ENCODE data around the gene NUDT15.
"Not testable (repeated sequence)": the region's sequence is repeated elsewhere in the genome, so short reads cannot be mapped to it uniquely, and the experiment has no call there.

NUDT15 gene

DNA sequence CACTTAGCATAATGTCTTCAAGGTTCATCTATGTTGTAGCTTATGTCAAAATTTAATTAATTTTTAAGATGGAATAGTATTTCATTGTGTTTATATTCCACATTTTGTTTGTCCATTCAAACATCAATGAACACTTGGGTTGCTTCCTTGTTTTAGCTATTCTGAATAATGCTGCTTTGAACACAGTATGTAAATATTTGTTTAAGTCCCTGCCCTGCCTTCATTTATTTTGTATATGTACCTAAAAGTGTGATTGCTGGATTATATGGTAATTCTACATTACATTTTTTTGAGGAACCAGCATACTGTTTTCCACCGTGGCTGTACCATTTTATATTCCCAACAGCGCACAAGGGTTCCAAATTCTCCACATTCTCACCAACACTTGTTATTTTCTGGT is 18.9 kb upstream of the NUDT15 start:
- Mint-ChIP-seq H3K27me3 (no peaks in the 10 kb centered on the region), H3K36me3 (peaks cover 13% of the 10 kb centered on the region), H3K4me3 (no peak overlapping the region), H3K4me1 (peaks cover 5% of the 10 kb centered on the region), H3K27ac (no peak overlapping the region), H3K9me3 (no peaks in the 10 kb centered on the region)

DNA sequence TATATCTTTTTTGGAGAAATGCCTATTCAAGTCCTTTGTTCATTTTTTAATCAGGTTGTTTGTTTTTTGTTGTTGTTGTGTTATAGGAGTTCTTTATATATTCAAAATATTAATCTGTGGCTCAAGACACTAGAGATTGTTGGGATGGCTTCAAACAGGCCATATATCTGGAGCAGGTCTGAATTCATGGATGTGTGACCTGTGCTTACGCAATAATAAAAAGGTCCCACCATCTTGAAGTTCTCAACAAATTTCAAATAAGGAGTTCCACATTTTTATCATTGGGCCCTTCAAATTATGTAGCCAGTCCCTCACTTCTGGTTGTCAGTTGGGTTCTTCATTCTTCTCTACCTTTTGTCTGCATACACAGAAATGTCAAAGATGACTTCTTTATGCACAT is 17.7 kb upstream of the NUDT15 start:
- Mint-ChIP-seq H3K27ac (no peak overlapping the region), H3K9me3 (no peaks in the 10 kb centered on the region), H3K27me3 (no peaks in the 10 kb centered on the region), H3K36me3 (peaks cover 12% of the 10 kb centered on the region), H3K4me1 (peaks cover 5% of the 10 kb centered on the region), H3K4me3 (no peak overlapping the region)

DNA sequence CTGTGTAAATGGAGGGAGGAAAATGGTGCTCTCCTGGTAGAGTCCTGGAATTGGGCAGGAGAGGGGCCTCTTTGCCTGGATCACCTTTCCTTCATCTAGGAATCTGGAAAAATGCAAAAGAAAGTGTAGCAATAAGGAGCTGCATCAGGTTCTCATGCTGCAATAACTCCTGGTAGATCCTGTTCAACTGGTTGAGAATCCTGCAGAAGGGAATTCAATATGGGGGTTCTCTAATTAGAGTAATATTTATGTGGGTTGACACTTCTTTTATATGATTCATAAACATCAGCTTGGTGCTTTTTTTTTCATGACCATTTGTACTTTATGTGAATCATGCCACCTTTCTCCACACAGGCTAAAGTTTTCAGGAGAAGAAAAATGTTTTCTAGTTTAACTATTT is 9.5 kb upstream of the NUDT15 start:
- no peaks in the 10 kb centered on the region for H3K9me3 Mint-ChIP-seq
- no peak overlapping the region for H3K4me3 Mint-ChIP-seq
- no peaks in the 10 kb centered on the region for H3K27me3 Mint-ChIP-seq
- no peak overlapping the region for H3K27ac Mint-ChIP-seq
- peaks cover 16% of the 10 kb centered on the region for H3K36me3 Mint-ChIP-seq
- no peaks in the 10 kb centered on the region for H3K4me1 Mint-ChIP-seq

- peaks cover 9% of the 10 kb centered on the region for H3K4me1 Mint-ChIP-seq
- peaks cover 15% of the 10 kb centered on the region for H3K36me3 Mint-ChIP-seq
- H3K27me3 Mint-ChIP-seq = no peaks in the 10 kb centered on the region
- no peak overlapping the region for H3K4me3 Mint-ChIP-seq
- no peak overlapping the region for H3K27ac Mint-ChIP-seq
- no peaks in the 10 kb centered on the region for H3K9me3 Mint-ChIP-seq
Observed at GRCh38 chr13:48029859-48030258, 7.7 kb upstream of the NUDT15 start.

DNA sequence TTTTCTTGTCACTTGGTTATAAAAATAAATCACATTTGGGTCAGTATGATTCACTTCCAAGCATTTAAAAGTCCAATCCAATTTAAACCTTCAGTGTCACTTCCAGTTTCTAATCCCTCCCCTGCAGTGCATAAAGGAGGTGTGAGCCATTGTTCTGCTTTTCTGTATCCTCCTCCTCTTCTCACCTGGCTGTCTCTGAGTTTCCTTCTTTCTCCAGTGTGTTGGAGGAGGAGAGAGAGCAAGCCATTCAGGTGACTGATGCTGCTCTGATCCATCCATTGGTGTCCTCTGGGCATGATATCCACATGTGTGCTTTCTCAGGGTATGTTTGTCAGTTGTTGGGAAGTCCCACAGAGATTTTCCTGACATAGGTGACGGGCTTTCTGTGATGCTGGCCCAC is 1.2 kb downstream of the NUDT15 start:
- H3K4me3 Mint-ChIP-seq = peak overlapping the region; percentile 98
- no peaks in the 10 kb centered on the region for H3K27me3 Mint-ChIP-seq
- H3K9me3 Mint-ChIP-seq = no peaks in the 10 kb centered on the region
- H3K27ac Mint-ChIP-seq = peak overlapping the region; percentile 68
- peaks cover 7% of the 10 kb centered on the region for H3K36me3 Mint-ChIP-seq
- peaks cover 45% of the 10 kb centered on the region for H3K4me1 Mint-ChIP-seq

DNA sequence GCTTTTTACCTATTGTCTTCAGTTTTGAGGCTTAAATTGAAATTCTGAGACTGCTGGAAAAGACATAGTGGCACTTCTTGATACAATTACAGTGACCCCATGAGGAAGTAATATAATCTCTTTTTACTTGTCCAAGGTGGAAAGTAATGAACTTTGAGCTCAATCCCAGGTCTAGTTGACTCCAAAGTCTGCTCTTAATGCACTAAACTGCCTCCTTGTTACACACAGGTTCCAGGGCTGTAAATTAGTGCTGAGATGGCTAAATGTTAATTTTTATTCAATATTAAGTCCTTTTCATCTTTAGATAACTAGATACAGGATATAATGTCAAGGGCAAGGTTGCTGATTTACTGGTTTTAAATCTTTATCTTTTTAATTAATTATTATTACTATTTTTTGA is 2.5 kb downstream of the NUDT15 start:
- peaks cover 44% of the 10 kb centered on the region for H3K4me1 Mint-ChIP-seq
- peaks cover 7% of the 10 kb centered on the region for H3K36me3 Mint-ChIP-seq
- H3K27me3 Mint-ChIP-seq = no peaks in the 10 kb centered on the region
- no peak overlapping the region for H3K4me3 Mint-ChIP-seq
- H3K27ac Mint-ChIP-seq = no peak overlapping the region
- no peaks in the 10 kb centered on the region for H3K9me3 Mint-ChIP-seq

- H3K9me3 Mint-ChIP-seq = no peaks in the 10 kb centered on the region
- peaks cover 7% of the 10 kb centered on the region for H3K36me3 Mint-ChIP-seq
- H3K4me1 Mint-ChIP-seq = peaks cover 44% of the 10 kb centered on the region
- H3K27ac Mint-ChIP-seq = peak overlapping the region; percentile 55
- no peak overlapping the region for H3K4me3 Mint-ChIP-seq
- H3K27me3 Mint-ChIP-seq = no peaks in the 10 kb centered on the region
Observed at GRCh38 chr13:48040896-48041295, 3.4 kb downstream of the NUDT15 start.

- Mint-ChIP-seq H3K36me3 (peaks cover 10% of the 10 kb centered on the region), H3K27me3 (no peaks in the 10 kb centered on the region), H3K9me3 (no peaks in the 10 kb centered on the region), H3K27ac (peak overlapping the region; percentile 84), H3K4me3 (no peak overlapping the region), H3K4me1 (peaks cover 30% of the 10 kb centered on the region)
Observed at GRCh38 chr13:48042894-48043293, 5.4 kb downstream of the NUDT15 start.

DNA sequence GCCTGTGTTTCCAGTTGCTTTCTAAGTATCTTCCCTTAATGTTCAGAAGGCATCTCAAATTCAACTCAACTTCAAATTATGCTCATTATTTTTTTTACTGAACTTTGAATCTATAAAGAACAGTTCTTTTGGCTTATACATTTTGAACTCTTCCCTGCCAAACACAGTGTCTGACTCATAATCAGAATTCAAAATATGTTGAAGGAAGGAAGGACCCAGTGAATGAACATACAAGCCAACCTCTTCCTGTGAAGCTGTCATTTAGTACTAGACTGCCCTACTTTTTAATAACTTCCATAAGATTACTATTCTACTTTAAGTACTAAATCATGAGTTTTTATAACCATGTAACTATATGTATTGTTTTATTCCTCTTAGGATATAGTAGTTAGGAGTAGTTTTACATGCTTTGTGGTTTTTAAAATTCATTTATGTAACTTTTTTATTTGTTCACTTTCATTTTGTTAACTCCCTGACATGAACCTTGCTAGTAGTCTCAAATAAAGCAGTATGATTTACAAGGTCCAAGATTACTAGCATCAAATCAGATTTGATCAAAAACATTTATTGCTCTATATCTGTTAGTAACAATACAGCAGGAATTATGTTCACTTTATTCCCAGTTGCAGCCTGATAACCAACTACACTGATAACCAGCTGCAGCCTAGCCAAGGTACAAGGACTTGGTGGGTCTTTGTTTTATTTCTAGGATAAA is 6.4 kb downstream of the NUDT15 start:
- H3K4me1 Mint-ChIP-seq = peaks cover 20% of the 10 kb centered on the region
- peak overlapping the region; percentile 72 for H3K27ac Mint-ChIP-seq
- H3K4me3 Mint-ChIP-seq = peak overlapping the region; percentile 30
- no peaks in the 10 kb centered on the region for H3K27me3 Mint-ChIP-seq
- H3K36me3 Mint-ChIP-seq = peaks cover 11% of the 10 kb centered on the region
- H3K9me3 Mint-ChIP-seq = no peaks in the 10 kb centered on the region

DNA sequence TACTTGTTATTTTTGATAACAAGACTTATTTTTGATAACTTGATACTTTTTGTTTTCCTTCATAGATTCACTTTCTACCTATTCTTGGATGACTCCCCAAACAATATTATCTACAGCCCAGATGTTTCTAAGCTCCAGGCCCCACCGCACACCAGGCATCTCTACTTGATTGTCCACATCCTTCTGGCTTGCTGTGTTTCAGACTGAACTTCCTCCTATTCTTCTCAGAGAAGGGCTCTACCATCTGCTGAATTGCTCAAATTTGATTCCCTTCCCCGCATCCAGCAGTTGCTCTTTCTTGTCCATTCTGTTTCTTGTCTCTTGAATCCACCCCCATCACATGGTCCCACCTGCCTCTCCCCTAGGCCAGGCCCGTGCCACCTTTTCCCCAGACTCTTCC is 13.0 kb downstream of the NUDT15 start:
- H3K4me1 Mint-ChIP-seq = no peaks in the 10 kb centered on the region
- no peak overlapping the region for H3K27ac Mint-ChIP-seq
- H3K27me3 Mint-ChIP-seq = no peaks in the 10 kb centered on the region
- peaks cover 10% of the 10 kb centered on the region for H3K36me3 Mint-ChIP-seq
- H3K4me3 Mint-ChIP-seq = no peak overlapping the region
- no peaks in the 10 kb centered on the region for H3K9me3 Mint-ChIP-seq

GRCh38 chr13:48054601-48055000 is 17.1 kb downstream of the NUDT15 start:
- no peak overlapping the region for H3K4me3 Mint-ChIP-seq
- peaks cover 8% of the 10 kb centered on the region for H3K36me3 Mint-ChIP-seq
- H3K4me1 Mint-ChIP-seq = peaks cover 3% of the 10 kb centered on the region
- no peak overlapping the region for H3K27ac Mint-ChIP-seq
- no peaks in the 10 kb centered on the region for H3K27me3 Mint-ChIP-seq
- H3K9me3 Mint-ChIP-seq = no peaks in the 10 kb centered on the region

GRCh38 chr13:48055712-48056111 is 18.2 kb downstream of the NUDT15 start:
- Mint-ChIP-seq H3K4me3 (no peak overlapping the region), H3K27me3 (no peaks in the 10 kb centered on the region), H3K36me3 (peaks cover 7% of the 10 kb centered on the region), H3K27ac (peak overlapping the region; percentile 17), H3K9me3 (no peaks in the 10 kb centered on the region), H3K4me1 (peaks cover 3% of the 10 kb centered on the region)

GRCh38 chr13:48058536-48058935 is 21.0 kb downstream of the NUDT15 start:
- not testable (repeated sequence) for H3K9me3 Mint-ChIP-seq, H3K4me3 Mint-ChIP-seq, H3K36me3 Mint-ChIP-seq, H3K27me3 Mint-ChIP-seq, H3K27ac Mint-ChIP-seq, H3K4me1 Mint-ChIP-seq

GRCh38 chr13:48059951-48060350 is 22.4 kb downstream of the NUDT15 start:
- not testable (repeated sequence) for H3K36me3 Mint-ChIP-seq, H3K4me3 Mint-ChIP-seq, H3K9me3 Mint-ChIP-seq, H3K4me1 Mint-ChIP-seq, H3K27me3 Mint-ChIP-seq
- H3K27ac Mint-ChIP-seq = peak overlapping the region; percentile 42

DNA sequence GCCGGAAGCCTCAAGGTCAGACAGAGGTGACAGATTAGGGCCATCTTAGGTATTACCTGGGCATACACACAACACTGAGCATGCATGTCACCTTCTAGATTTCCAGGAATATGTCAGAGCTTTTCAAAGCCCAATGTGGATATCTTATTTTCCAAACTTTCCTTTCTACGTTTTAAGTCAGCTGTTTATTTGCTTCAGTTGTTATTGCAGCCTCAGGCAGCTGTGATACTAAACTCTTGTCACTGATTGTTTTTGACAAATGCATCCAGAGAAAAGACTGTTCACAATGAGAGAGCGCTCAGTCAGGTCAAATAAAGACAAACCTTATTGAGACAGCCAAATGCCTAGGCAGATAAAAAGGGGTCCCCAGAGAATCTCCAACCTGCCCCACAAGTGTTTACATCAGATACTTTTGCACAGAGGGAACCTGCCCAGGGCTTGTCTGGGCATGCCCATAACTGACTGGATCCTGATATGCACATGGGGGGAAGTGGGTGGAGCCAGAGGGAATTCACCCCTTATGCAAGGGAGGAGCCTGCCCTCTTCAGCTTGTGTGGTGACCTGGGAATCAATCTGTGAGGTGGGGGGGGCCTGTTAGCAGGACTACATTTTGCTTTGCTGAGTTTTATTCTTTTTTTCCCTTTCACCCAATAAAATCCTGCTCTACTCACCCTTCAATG is 28.9 kb downstream of the NUDT15 start:
- H3K4me3 Mint-ChIP-seq = no peak overlapping the region
- no peaks in the 10 kb centered on the region for H3K9me3 Mint-ChIP-seq
- no peak overlapping the region for H3K27ac Mint-ChIP-seq
- H3K27me3 Mint-ChIP-seq = no peaks in the 10 kb centered on the region
- peaks cover 24% of the 10 kb centered on the region for H3K36me3 Mint-ChIP-seq
- H3K4me1 Mint-ChIP-seq = peaks cover 9% of the 10 kb centered on the region

DNA sequence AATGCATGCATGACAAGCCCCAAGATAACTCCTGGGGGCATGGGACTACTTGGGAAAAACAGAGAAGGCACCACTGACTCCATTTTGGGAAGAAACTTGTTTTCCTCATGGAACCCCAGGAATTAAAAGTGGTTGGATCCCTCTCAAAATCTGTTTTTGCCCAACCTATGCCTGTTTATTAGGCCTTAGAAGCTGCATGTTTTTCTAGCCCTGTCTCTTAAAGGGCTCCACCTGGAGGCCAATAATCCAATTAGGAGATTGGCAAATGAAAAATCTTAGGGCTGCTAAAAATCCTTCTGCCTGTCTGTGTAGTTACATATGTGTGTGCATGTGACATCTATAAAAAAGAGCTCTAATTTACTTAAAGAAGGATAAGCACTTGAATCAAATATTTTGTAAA is 30.5 kb downstream of the NUDT15 start:
- H3K4me3 Mint-ChIP-seq = no peak overlapping the region
- H3K4me1 Mint-ChIP-seq = peaks cover 7% of the 10 kb centered on the region
- H3K27me3 Mint-ChIP-seq = no peaks in the 10 kb centered on the region
- no peaks in the 10 kb centered on the region for H3K9me3 Mint-ChIP-seq
- peaks cover 37% of the 10 kb centered on the region for H3K36me3 Mint-ChIP-seq
- no peak overlapping the region for H3K27ac Mint-ChIP-seq

DNA sequence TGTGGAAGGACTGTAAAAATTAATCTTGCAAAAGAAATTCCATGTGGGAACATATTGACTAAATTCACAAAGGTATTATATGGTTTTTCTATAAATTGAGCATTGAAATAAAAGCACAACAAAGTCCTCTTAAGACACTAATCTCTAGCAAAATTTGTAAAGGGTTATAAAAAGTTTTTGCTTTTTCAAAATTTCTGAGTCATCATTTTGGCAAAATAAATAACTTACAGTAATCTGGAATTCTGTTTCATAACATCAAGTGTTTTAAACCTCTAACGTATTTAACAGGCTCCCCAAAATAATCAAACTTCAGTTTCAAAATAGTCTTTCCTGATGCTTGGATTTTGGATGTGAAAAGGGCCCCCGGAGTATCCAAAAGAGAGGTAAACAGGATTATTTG is 31.4 kb downstream of the NUDT15 start:
- H3K36me3 Mint-ChIP-seq = peaks cover 41% of the 10 kb centered on the region
- H3K4me3 Mint-ChIP-seq = no peak overlapping the region
- peaks cover 7% of the 10 kb centered on the region for H3K4me1 Mint-ChIP-seq
- H3K9me3 Mint-ChIP-seq = no peaks in the 10 kb centered on the region
- no peak overlapping the region for H3K27ac Mint-ChIP-seq
- H3K27me3 Mint-ChIP-seq = no peaks in the 10 kb centered on the region

Measured in activated naive CD4-positive, alpha-beta T cell treated with anti-CD3 and anti-CD28 coated beads, Interleukin-2, amount 50 U/mL, for 24 hours (primary cell).